Endothelial cell (in vitro differentiated cells): ENCODE results near the gene BASP1. TPM values are rescaled to one million over a fixed set of nuclear protein-coding genes. Genes with fewer than 3 reads are reported as not detected.
A peak's percentile ranks its signal among the peaks of the same experiment; 100 is the strongest.

Experiments used
- DNase-seq: peaks from one replicate; pipeline ENCODE4 v3.0.0; 2021; ENCODE audit warnings: low spot score
- H3K27ac Mint-ChIP-seq: one replicate; pipeline ENCODE4 v1.8.0; 2021; ENCODE audit warnings: mixed read lengths, inconsistent platforms; ENCODE audit not compliant: unreplicated experiment
- H3K27me3 Mint-ChIP-seq: one replicate; pipeline ENCODE4 v1.8.0; 2021; ENCODE audit warnings: mild to moderate bottlenecking, moderate library complexity, mixed read lengths, inconsistent platforms; ENCODE audit not compliant: unreplicated experiment
- H3K36me3 Mint-ChIP-seq: one replicate; pipeline ENCODE4 v1.8.0; 2021; ENCODE audit warnings: mild to moderate bottlenecking, low read depth, mixed read lengths, inconsistent platforms; ENCODE audit not compliant: unreplicated experiment
- H3K4me1 Mint-ChIP-seq: one replicate; pipeline ENCODE4 v1.8.0; 2021; ENCODE audit warnings: mild to moderate bottlenecking, mixed read lengths, inconsistent platforms; ENCODE audit not compliant: unreplicated experiment
- H3K4me3 Mint-ChIP-seq: one replicate; pipeline ENCODE4 v1.8.0; 2021; ENCODE audit warnings: mild to moderate bottlenecking, mixed read lengths, inconsistent platforms; ENCODE audit not compliant: unreplicated experiment
- H3K9me3 Mint-ChIP-seq: one replicate; pipeline ENCODE4 v1.8.0; 2021; ENCODE audit warnings: mixed read lengths, inconsistent platforms; ENCODE audit not compliant: unreplicated experiment
- total RNA-seq: library from RNA; stranded (reverse); fragmentation: NEBNext Ultra II Directional; extraction: Animal tissue kit (Norgen Biotek cat#: 25700); gene quantifications from one replicate; pipeline ENCODE4 v1.2.1, GENCODE V29; 2021; ENCODE audit not compliant: unreplicated experiment
- TF ChIP-seq, protein P1 (sequence below): fragments of 200-600 bp; sonication (generic); IDR thresholded peaks from one replicate; pipeline ENCODE4 v1.5.0; 2021; ENCODE audit warnings: antibody characterized with exemption; ENCODE audit not compliant: unreplicated experiment

BASP1 gene
- total RNA-seq, 1 donor from 2014 or later: 95.2 TPM

DNA sequence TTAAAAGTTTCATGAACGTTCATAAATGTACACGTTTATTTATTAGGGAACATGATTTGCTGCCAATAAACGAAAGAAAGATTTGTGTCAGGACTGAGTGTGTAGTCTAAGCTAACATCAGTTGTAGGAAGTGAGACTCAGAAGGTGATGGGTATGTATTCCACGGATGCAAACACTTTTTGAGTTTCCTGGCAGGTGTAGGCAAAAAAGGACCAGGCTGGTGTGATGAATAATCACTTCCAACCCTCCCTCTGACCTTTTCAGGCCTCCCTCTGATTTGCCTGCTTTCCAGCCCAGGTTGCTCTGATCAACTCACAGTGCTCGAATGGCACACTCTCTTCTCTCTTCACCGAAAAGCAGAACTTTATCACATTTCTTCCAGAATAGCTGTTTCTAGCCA lies 51.8 kb downstream of the BASP1 start:
- peaks cover 1% of the 10 kb centered on the region for H3K27me3 Mint-ChIP-seq
- H3K36me3 Mint-ChIP-seq: no peaks in the 10 kb centered on the region
- no peak overlapping the region for H3K4me3 Mint-ChIP-seq
- DNase-seq: no peak
- H3K4me1 Mint-ChIP-seq: peaks cover 2% of the 10 kb centered on the region
- no peaks in the 10 kb centered on the region for H3K9me3 Mint-ChIP-seq
- no peak overlapping the region for H3K27ac Mint-ChIP-seq
- TF ChIP-seq, protein P1, sequence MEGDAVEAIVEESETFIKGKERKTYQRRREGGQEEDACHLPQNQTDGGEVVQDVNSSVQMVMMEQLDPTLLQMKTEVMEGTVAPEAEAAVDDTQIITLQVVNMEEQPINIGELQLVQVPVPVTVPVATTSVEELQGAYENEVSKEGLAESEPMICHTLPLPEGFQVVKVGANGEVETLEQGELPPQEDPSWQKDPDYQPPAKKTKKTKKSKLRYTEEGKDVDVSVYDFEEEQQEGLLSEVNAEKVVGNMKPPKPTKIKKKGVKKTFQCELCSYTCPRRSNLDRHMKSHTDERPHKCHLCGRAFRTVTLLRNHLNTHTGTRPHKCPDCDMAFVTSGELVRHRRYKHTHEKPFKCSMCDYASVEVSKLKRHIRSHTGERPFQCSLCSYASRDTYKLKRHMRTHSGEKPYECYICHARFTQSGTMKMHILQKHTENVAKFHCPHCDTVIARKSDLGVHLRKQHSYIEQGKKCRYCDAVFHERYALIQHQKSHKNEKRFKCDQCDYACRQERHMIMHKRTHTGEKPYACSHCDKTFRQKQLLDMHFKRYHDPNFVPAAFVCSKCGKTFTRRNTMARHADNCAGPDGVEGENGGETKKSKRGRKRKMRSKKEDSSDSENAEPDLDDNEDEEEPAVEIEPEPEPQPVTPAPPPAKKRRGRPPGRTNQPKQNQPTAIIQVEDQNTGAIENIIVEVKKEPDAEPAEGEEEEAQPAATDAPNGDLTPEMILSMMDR: no peak

DNA sequence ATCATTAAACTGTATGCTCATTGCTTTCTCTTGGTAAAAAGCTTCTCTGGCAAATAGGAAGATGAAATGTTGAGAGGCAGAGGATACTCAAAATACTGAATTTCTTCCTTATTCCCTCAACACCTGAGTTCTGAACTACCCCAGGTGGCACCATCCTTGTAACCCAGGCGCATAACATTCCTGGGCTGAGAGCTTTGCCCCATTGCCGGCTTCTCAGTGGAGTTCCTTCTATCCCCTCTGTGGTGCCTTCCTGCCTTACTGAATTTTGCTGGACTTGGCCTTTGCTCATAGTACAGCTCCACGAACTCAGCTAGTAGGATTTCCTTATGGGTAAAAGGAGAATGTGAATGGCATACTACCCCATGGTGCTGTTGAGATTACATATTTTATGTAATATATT lies 54.7 kb downstream of the BASP1 start:
- DNase-seq: no peak
- H3K4me3 Mint-ChIP-seq: no peak overlapping the region
- no peaks in the 10 kb centered on the region for H3K9me3 Mint-ChIP-seq
- peaks cover 2% of the 10 kb centered on the region for H3K4me1 Mint-ChIP-seq
- TF ChIP-seq, protein P1: no peak
- H3K27me3 Mint-ChIP-seq: peaks cover 3% of the 10 kb centered on the region
- H3K27ac Mint-ChIP-seq: no peak overlapping the region
- peaks cover 13% of the 10 kb centered on the region for H3K36me3 Mint-ChIP-seq

- Mint-ChIP-seq H3K27ac (peak overlapping the region; percentile 58), H3K36me3 (peaks cover 13% of the 10 kb centered on the region), H3K4me1 (no peaks in the 10 kb centered on the region), H3K4me3 (peak overlapping the region; percentile 21), H3K27me3 (peaks cover 3% of the 10 kb centered on the region), H3K9me3 (no peaks in the 10 kb centered on the region)
- TF ChIP-seq, protein P1: no peak
- DNase-seq: no peak
These were observed 58.1 kb downstream of the BASP1 start for GRCh38 chr5:17275289-17276158.

DNA sequence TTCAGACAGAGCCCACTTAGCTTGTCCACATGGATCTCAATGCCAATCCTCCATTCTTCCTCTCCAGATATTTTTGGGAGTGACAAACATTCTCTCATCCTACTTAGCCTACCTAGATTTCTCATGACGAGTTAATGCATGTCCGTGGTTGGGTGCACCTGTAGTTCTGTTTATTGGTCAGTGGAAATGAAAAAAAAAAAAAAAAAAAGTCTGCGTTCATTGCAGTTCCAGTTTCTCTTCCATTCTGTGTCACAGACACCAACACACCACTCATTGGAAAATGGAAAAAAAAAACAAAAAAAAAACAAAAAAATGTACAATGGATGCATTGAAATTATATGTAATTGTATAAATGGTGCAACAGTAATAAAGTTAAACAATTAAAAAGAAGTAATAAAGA lies 59.0 kb downstream of the BASP1 start:
- no peak for DNase-seq
- TF ChIP-seq, protein P1: no peak
- H3K27me3 Mint-ChIP-seq: peaks cover 3% of the 10 kb centered on the region
- no peaks in the 10 kb centered on the region for H3K4me1 Mint-ChIP-seq
- peaks cover 13% of the 10 kb centered on the region for H3K36me3 Mint-ChIP-seq
- H3K4me3 Mint-ChIP-seq: no peak overlapping the region
- no peaks in the 10 kb centered on the region for H3K9me3 Mint-ChIP-seq
- H3K27ac Mint-ChIP-seq: no peak overlapping the region

GRCh38 chr5:17277907-17278306 lies 60.5 kb downstream of the BASP1 start:
- H3K9me3 Mint-ChIP-seq: no peaks in the 10 kb centered on the region
- H3K4me1 Mint-ChIP-seq: no peaks in the 10 kb centered on the region
- TF ChIP-seq, protein P1: no peak
- no peak overlapping the region for H3K4me3 Mint-ChIP-seq
- H3K27ac Mint-ChIP-seq: no peak overlapping the region
- no peak for DNase-seq
- H3K27me3 Mint-ChIP-seq: peaks cover 2% of the 10 kb centered on the region
- H3K36me3 Mint-ChIP-seq: peaks cover 13% of the 10 kb centered on the region
